ENCODE results near the gene FAM120B.

The FAM120B gene

DNA sequence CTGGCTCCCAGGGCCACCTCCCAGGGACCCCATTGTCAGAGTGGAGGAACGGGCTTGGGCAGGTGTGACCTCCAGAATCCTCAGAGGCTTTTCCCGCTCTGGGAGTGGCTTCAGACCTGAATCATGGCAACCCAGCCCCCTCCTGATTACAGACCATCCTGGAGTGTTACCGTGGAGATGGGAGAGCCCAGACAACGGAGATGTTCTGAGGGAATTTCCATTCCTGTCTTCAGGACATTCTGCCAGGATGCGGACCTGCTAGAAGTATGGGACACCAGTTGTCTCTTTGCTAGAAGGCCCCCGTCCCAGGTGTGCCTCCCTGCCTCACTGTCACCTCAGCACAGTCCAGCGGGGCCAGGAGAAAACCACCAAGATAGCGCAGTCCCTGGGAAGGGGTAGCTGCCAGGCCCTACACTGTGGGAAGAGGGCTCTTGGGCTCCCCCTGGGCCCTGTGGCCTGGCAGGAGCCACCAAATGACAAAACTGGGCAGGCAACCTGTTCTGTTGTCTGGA, 136.6 kb downstream of the FAM120B start:
- no peak for DNase-seq (ENCODE audit: low read depth, low spot score)

DNA sequence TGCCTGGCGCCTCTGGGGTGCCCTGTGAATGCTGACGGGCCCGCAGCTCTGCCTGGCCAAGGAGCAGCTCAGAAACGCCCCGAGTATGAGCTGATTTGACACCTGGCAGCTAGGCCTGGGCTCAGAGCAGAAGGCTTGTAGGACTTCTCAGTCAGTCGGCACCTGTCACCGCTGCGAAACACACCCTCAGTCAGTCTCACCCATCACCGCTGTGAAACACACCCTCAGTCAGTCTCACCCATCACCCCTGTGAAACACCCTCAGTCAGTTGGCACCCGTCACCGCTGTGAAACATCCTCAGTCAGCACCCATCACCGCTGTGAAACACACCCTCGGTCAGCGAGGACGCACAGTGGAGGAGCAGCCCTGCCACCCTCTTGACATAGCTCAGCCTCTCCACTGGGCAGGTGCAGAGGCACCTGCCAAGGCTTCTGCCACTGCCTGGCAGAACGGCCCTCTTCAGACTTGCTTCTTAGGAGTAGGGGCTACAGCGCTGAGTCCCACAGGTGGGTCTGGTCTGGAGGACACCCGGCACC, 137.6 kb downstream of the FAM120B start:
- DNase-seq (ENCODE audit: low read depth, low spot score): no peak

DNA sequence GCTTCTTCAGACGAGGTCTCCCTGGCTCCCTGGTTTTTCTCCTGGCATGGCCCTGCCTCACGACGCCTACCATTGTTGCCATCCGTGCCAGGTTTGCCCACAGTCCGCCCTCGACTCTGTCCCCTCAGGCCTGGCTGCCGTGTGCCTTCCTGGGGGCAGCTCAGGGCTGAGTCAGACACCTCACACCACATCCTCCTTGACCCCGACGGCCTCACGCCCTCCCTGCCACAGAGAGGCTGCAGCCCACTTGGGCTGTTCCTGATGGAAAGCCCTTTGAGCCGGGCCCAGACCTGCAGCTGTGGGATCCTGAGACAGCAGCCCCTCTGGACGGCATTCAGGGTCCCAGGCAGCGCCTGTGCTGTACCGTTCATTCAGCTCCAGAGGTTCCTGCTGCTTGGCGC, 138.3 kb downstream of the FAM120B start:
- no peak for DNase-seq (ENCODE audit: low read depth, low spot score)

DNA sequence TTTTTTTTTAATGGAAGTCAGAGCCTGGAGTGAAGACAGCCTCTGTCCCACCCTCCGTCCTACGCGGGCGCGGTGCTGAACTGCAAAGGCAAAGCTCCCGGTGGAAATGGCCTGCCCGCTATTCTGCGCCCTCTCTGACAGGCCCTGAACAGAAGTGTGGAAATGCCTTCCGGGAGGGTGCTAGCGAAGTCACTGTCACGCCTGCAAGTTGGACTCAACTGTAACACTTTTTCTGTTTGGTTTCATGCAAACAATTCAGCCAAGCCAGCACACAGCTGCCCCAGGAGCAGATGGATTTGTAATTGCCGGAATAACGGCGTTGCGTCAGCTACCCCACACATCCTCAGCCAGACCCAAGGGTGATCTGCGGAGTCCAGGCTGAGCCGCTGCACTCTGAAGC, 138.9 kb downstream of the FAM120B start:
- DNase-seq (ENCODE audit: low read depth, low spot score): no peak

DNA sequence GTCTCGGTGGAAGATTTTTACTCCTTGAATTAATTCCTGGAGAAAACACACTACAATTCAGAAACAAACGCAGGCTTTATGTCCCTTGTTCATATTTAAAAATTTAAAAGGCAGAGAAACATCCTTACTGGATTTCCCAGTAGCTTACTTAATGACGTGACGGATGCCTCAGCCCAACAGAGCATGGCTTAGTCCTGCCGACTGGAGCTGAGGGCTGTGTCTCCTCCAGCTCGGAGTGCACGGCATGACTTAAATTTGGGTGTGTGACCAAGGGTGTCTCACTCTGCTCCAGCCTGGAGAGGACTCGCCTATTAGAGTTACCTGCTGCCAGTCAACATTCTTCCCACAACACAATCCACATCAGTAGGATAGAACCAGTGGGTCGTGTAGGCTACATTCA, 139.4 kb downstream of the FAM120B start:
- no peak for DNase-seq (ENCODE audit: low read depth, low spot score)

DNA sequence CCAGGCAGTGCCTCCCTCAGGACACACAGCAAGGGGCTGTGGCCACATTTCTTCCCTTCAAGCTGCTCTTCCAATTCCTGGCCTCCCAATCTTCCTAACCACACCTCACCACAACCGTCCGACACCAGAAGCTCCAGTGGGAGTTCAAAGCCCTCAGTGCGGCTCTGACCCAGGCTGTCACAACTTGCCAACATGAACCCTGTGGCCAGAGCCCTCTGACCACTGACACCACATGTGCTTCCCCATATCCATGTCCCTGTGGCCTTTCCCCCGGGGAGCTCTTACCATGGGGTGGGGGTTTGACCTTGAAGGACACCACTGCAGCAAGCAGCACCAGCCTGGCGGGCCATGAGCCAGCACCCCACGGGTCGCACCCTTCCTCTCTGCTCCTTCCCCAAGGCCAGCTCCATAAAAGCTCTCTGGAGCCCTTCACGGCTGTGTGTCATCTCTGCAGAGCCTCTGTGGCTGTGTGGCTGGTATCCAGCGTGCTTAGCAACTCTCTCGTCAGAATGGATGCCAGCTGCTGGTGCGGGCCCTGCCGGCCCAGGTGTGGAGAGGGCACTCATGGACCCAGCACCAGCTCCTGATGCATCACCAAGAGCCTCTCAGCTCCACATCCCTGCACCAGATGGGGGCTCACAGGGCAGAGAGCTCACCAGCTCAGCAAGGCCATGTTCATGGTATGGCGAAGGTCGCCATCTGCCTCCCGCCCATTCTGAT, 140.4 kb downstream of the FAM120B start:
- no peak for DNase-seq (ENCODE audit: low read depth, low spot score)

DNA sequence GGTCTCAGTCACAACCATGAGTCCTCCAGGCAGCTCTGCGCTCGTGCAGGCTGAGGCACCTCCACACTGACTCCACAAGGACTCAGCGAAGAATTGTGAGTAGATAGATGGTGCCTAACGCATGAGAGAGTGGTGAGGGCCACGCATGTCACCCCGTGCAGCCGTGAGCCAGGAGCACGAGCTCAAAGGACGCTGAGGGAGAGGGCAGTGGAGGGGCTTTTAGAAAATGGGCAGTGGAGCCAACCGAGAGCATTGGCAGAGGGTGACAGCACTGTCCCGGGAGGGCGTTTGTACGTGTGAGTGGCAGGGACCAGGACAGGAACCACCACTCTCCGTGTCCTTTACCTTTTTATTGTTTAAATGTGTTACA, 141.0 kb downstream of the FAM120B start:
- DNase-seq (ENCODE audit: low read depth, low spot score): no peak

DNA sequence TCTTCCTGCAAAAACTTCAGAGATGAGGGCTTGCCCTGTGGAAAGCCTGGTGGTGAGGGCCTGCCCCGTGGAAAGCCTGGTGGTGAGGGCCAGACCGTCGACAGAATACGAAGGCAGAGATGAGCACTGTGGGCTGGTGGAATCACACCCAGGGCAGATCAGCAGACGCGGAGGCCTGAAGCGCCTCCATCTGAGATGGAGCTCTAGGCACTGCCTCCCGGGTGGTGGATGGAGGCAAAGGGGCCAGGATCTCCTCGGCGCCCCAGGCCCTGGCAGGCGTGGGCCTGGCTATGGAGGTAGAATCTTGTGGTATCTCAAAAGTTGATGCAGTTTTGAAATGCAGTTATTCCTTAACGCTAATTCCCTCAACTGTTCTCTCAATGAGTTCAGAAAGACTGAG, 141.8 kb downstream of the FAM120B start:
- no peak for DNase-seq (ENCODE audit: low read depth, low spot score)

DNA sequence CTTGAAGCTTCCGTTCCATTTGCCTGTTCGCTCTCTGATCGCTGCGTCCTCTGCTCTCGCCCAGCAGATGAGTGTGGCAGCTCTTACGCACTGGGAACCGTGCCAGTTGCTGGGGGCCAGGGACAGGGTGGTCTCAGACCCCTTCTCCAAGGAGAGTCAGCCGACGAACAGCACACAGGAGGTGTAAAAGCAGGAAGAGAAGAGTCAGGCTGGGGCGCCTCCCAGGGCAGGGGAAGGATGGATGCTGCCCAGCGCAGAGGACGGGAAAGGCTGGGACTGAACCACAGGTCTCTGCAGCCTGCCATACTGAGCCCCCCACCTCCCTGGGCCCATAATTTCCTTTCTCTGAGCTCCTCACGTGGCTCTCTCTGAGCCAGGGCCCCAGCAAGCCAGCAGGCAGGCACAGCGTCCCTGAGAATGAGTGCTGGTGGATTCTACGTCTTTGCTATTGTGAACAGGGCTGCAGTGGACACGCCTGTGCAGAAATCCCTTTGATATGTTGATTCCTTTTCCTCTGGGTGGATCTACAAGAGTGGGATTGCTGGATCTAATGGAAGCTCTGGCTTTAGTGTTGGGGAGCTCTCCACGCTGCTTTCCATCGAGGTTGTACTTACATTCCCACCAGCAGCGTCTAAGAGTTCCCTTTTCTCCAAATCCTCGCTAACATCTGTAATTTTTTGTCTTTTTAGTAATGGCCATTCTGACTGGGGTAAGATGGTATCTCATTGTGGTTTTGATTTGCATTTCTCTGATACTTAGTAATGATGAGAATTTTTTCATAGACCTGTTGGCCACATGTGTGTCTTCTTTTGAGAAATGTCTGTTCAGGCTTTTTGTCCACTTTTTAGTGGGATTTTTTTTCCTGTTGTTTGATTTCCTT, 142.4 kb downstream of the FAM120B start:
- no peak for DNase-seq (ENCODE audit: low read depth, low spot score)

DNA sequence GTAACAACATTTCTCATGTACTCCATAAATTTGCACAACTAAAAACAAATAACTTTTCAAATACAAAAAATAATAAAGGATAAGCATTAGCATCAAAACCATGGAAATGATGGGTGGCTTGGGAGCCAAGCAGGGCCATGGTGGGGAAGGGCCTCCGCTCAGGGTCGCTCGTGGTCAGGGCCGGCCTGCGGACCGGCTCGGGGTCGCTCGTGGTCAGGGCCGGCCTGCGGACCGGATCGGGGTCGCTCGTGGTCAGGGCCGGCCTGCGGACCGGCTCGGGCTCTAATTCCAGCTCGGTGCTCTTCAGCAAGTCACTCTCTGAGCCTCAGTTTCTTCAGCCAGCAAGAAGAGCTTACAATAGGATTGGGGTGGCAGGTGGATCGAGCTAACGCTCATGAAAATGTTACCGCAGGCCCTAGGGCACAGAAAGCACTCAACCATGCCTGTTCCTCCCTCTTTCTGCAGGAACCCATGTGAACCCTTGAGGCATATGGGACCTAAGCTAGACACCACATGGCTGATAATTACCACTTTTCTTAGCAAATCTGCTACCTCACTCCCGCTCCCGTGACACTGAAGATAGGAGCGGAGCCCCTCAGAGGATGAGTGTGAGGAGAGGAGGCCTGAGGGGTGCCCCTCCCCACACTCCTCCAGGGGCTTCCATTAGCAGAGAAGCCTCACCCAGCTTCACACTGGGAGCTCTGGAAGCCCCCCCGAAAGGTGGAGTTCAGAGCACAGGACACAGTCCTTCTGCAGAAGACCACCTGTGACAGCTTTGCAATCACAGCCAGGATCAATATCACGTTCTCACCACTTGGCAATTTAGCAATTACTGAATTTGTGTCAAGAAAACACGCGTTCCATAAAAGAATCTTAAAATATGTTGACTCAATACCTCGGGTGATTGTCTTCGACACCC, 143.5 kb downstream of the FAM120B start:
- DNase-seq (ENCODE audit: low read depth, low spot score): no peak

DNA sequence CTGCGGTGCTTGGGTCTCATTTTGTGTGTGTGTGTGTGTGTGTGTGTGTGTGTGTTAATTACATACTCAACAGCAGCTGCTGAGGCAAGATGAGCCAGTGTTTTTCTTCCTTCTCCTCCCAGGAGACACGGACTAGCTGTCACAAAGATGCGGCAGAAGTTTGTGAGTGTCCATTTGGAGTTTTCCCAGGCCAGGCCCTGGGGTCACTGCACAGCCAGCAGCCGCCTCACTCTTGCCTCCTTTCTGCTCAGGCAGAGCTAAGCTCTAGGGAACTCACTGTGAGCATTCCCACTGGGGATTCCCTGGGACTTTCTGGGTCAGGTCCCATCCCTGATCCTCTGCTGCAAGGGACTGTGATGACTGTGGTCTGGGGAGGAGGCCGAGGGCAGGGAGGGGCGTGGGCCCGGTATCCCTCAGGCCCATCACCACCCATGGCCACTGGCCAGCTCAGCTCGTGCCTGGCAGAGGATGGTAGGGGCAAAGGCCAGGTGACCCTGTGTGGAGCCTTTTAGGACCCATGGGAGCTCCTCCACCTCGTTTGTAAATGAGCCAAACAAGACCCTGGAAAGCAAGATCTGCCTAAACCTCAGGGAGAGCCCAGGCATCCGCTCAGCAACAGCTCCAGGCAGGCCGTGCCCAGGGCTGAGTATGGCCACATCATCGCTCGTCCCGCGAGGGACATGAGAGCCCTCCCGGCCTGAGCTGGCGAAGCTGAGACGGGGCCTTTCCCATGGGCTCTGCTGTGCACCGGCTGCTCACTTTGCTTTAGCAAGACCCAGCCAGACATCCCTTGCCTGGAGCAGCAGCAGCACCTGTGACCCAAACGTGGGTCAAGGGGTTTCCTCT, 144.6 kb downstream of the FAM120B start:
- DNase-seq (ENCODE audit: low read depth, low spot score): no peak

DNA sequence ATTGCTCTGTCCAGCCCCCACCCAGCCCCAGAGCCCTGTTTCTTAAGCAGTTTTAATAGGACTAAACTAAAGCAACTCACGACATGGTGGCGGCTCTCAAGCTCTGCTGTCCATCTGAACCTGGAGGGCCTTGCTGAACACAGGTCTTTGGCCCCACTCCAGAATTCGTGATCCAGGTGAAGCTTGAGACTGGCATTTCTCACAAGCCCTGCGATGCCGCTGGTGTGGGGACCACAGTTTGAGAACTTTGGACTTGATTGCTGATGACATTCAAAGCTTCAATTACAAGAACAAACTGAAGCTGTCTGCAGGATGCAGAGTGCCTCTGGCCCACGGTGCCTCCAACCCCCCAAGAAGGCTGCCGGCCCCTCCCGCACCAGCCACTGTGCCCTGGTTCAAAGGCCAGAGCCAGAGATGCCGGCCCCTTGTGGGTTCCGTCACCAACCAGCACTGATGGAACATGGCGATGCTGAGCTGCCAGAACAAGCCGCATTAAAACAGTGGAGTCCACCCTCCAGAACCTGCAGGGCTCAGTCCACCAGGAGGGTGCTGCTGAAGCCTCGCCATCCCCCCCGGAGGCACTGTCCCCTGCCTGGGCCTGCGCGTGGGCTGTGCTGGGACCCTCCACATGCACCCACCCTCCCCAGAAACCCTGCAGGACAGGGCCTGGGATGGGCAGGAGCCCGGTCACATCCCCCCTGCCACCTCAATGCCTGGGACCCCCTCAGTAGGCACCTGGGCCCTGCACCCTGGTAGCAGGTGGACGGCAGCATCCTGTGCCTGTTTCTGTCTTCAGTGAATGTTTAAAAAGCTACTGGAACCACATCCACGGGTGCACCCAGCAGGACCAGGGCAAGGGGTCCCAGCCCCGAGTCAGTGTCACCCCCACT, 145.4 kb downstream of the FAM120B start:
- no peak for DNase-seq (ENCODE audit: low read depth, low spot score)

DNA sequence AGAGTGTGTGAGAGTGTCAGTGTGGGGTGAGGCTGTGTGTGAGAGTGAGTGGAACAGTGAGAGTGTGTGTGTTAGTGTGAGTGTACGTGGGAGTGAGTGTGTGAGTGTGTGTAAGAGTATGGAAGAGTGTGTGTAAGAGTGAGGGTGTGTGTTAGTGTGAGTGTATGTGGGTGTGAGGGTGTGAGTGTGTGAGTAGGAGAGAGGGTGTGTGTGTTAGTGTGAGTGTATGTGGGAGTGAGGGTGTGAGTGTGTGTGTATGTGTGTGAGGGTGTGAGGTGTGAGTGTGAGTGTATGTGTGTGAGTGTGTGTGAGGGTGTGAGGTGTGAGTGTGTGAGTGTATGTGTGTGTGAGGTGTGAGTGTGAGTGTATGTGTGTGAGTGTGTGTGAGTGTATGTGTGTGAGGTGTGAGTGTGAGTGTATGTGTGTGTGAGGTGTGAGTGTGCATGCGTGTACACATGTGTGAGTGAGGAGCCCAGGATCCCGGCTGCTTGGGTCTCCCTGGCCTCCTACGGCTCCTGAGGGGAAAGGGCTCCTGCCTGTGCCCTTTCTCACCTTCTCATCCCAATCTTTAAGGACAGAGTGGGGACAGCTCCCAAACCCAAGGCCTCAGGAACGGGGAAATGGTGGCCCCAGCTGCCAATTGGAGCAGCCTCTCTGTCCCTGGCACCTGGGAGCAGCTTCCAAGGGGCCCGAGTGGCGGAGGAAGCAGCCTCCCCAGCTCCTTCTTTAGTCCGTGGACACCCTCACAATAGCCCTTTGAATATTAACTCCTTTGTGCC, 146.4 kb downstream of the FAM120B start:
- DNase-seq (ENCODE audit: low read depth, low spot score): no peak

DNA sequence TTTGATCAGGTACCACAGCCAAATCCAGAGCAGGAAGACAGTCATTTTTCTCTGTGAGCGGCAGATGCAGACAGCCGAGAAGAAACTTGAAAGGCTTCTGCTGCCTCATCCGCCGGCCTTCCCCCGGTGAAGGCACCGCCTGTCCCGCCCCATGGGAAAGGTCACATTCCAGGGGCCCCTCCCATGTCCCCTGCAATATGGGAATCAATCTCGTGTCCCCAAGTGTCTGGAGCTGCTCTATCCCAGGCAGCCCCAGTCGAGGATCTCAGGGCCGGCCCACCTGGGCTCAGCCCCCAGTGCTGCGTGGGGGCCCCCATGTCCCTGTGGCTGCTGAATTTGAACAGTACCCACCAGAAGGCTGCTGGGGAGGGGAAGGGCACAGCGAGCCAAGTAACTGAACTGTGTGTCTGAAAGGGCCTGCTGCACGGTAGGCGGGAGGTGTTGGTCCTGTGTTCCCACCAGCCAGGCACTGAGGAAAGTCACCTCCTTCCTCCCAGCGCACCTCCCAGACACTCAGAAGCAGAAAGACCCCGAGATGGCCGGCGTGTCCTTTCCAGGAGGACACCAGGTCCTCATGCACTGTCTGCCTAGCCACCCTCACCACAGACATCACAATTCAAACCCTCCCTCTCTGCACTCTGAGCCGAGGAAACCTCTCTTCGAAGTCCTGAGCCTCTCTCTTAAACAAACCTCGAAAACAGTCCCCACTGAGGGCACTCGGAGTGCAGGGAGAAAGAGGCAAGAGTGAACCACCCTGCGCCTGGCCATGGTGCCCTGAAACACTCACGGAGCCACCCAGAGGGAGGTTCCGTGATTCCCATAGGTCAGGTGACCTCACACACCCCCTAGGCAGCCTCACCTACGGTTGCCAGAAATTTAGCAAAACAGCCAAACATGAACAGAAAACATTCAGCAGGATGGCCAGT, 147.3 kb downstream of the FAM120B start:
- no peak for DNase-seq (ENCODE audit: low read depth, low spot score)

DNA sequence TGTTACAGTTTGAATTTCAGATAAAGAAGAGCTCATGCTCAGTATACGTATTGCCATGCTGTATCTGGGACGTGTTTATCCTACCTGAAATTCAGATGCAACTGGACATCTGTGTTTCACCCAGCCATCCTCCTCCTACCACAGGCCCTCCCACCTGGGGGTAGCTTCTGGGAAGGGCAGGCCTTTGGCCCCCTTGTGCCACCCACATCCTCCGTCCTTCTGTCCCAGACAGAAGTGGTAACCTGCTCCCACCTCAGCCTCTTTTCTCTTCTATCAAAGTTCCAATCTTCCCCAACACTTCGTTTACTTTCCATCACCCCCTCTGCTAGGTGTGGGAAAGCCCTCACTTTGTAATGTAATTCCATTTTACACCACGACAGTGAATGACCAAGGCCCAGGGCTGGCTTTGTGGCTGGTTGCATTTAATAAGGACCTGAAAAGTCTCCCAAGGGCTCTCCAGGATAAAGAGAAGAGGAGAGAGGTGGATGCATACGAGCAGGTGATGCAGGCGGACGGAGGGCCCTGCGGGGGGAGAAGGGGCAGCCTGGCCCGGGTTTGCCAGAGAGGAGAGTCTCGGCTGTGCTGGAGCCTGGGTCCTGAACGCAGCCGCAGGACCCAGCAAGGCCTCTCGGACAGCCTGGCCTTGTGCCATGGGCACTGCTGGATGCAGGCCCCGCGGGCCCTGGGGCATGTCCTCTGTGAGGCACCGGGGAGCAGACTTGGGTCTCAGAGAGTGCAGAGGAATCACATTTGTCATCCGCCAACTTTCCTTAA, 148.1 kb downstream of the FAM120B start:
- no peak for DNase-seq (ENCODE audit: low read depth, low spot score)

DNA sequence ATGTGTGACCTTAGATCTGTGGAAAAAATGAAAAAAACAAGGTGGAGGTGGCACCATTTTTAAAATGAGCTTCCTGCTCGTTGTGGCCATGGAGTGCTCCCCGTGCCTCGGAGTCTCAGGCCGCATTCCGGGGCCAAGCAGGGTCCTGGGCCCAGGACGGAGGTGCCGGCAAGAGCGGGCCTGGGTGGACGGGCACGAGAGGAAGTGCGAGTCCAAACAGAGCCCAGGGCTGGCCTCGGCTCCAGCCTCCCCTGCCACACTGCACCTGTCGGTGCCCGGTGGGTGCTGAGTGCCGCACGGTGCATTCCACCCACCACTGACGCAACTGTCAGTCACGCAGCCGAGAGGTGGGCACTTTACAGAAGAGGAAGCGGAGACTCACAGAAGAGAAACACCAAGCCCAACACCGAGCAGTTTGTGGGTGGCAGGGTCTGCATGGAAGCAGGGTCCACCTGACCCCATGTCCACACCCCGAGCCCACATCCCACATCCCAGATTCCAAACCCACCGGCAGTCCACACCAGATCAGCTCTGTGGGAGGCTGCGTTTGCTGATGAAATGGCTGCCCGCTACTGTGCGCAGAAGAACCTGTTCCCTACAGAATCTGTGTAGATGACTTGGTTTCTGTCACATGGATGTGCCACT, 148.9 kb downstream of the FAM120B start:
- no peak for DNase-seq (ENCODE audit: low read depth, low spot score)

Data from activated naive CD8-positive, alpha-beta T cell treated with anti-CD3 and anti-CD28 coated beads, Interleukin-2, amount 50 U/mL, for 16 hours (primary cell).